ENCODE data around the gene FUOM. TPM values are rescaled to one million over a fixed set of nuclear protein-coding genes. Genes with fewer than 3 reads are reported as not detected.

The FUOM gene
- total RNA-seq, 2 donors from 2014 or later = 13.1 to 26.1 TPM

DNA sequence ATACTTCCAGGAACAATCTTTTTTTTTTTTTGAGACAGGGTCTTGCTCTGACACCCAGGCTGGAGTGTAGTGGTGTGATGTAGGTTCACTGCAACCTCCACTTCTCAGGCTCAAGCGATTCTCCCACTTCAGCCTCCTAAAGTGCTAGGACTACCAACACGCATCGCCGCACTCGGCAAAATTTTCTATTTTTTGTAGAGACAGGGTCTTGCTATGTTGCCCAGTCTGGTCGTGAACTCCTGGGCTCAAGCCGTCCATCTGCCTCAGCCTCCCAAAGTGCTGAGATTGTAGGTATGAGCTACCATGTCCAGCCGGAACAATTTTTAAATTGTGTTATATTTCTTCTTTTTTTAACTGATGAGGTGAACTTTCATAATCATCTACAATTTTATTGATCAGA, 47.0 kb downstream of the FUOM start:
- Histone ChIP-seq H3K9me3 (no peaks in the 10 kb centered on the region), H3K27ac (no peak overlapping the region), H3K27me3 (replicated peaks; ENCODE audit: insufficient read depth) (no peaks in the 10 kb centered on the region), H3K4me3 (no peak overlapping the region), H3K4me1 (ENCODE audit: control insufficient read depth in 1 of 2, low read depth in 2 of 2) (peaks cover 7 to 29% of the 10 kb centered on the region in 2 donors), H3K36me3 (peaks cover 19% of the 10 kb centered on the region)
- no peak for ATAC-seq (ENCODE audit: insufficient number of reproducible peaks, low FRiP score, low read depth)
- DNase-seq (ENCODE audit: low spot score) = no peak
- TF ChIP-seq, protein P1, sequence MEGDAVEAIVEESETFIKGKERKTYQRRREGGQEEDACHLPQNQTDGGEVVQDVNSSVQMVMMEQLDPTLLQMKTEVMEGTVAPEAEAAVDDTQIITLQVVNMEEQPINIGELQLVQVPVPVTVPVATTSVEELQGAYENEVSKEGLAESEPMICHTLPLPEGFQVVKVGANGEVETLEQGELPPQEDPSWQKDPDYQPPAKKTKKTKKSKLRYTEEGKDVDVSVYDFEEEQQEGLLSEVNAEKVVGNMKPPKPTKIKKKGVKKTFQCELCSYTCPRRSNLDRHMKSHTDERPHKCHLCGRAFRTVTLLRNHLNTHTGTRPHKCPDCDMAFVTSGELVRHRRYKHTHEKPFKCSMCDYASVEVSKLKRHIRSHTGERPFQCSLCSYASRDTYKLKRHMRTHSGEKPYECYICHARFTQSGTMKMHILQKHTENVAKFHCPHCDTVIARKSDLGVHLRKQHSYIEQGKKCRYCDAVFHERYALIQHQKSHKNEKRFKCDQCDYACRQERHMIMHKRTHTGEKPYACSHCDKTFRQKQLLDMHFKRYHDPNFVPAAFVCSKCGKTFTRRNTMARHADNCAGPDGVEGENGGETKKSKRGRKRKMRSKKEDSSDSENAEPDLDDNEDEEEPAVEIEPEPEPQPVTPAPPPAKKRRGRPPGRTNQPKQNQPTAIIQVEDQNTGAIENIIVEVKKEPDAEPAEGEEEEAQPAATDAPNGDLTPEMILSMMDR (IDR thresholded peaks at IDR 0.05) = no peak

DNA sequence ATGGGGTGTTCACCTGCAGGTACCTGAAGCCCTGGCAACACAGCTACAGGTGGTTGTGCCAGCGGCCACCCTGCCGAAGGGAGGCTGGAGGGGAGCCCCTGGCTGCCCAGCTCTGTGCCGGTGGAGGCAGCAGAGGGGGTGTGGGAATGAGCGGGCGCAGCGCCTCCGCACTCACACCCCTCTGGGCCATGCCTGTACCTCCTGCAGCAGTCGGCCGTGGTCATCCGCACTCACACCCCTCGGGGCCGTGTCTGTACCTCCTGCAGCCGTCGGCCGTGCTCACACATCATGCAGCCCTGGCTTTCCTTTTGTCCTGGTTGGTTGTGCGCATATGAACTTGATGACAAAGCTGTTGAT, 47.4 kb downstream of the FUOM start:
- ATAC-seq (ENCODE audit: insufficient number of reproducible peaks, low FRiP score, low read depth) (no peak), DNase-seq (ENCODE audit: low spot score) (no peak)
- Histone ChIP-seq H3K27me3 (replicated peaks; ENCODE audit: insufficient read depth) (no peaks in the 10 kb centered on the region), H3K9me3 (no peaks in the 10 kb centered on the region), H3K36me3 (peaks cover 19% of the 10 kb centered on the region), H3K4me3 (no peak overlapping the region), H3K27ac (no peak overlapping the region), H3K4me1 (ENCODE audit: control insufficient read depth in 1 of 2, low read depth in 2 of 2) (peaks cover 7 to 30% of the 10 kb centered on the region in 2 donors)
- TF ChIP-seq, protein P1 (IDR thresholded peaks at IDR 0.05) = no peak

DNA sequence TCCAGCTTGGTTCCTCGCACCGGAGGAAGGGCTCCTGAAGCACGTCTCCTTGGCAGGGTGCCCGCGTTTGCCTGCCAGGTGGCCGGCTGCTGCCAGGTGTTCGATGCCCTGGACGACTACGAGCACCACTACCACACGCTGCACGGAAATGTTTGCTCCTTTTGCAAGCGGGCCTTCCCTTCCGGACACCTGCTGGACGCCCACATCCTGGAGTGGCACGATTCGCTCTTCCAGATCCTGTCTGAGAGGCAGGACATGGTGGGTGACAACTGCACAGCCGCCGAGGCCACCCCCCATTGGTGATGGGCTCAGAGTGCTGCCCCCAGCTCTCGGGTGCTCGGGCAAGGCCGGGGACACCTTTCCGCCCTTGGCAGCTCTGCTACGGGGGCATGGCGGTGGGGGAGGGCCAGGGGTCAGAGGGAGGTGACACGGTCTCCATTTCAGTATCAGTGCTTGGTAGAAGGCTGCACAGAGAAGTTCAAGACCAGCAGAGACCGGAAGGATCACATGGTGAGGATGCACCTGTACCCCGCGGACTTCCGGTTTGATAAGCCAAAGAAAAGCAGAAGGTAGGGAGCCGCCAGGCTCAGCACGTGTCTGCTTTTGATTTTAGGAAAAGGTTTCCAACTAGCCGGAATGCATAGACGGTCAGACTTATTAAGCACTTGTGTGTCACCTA, 48.0 kb downstream of the FUOM start:
- no peak overlapping the region for H3K4me3 ChIP-seq
- peaks cover 7 to 30% of the 10 kb centered on the region in 2 donors for H3K4me1 ChIP-seq (ENCODE audit: control insufficient read depth in 1 of 2, low read depth in 2 of 2)
- TF ChIP-seq, protein P1 (IDR thresholded peaks at IDR 0.05) = no peak
- no peaks in the 10 kb centered on the region for H3K27me3 ChIP-seq (replicated peaks; ENCODE audit: insufficient read depth)
- ATAC-seq (ENCODE audit: insufficient number of reproducible peaks, low FRiP score, low read depth) (no peak), DNase-seq (ENCODE audit: low spot score) (no peak)
- no peak overlapping the region for H3K27ac ChIP-seq
- H3K9me3 ChIP-seq = no peaks in the 10 kb centered on the region
- peaks cover 19% of the 10 kb centered on the region for H3K36me3 ChIP-seq

DNA sequence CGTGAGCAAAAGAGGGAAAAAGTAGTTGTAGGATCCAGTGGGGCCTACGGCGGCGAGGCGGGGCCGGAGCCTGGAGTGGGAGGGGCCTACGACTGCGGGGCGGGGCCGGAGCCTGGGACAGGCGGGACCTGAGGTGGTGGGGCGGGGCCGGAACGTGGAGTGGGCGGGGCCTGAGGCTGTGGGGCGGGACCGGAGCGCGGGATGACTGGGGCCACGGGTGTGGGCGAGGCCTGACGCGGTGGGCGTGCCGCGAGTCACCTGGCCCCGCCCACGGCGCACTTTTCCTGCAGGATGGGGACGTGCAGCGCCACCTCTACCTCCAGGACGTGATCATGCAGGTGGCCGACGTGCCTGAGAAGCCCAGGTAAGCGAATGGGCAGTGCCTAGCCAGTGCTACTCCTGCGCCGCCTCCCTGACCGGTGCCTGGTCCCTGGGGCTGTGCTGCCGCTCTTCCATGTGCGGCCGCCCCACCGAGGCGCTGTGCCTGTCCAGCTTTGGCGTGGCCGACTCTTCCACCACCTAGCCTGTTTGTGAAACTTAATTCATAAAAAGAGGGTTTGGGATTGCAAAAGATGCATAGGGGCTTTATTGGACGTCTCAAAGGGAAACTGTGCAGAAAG, 48.6 kb downstream of the FUOM start:
- Histone ChIP-seq H3K9me3 (no peaks in the 10 kb centered on the region), H3K27ac (peak overlapping the region; percentile 96 to 97), H3K27me3 (replicated peaks; ENCODE audit: insufficient read depth) (no peaks in the 10 kb centered on the region), H3K4me3 (peak overlapping the region; percentile 85), H3K4me1 (ENCODE audit: control insufficient read depth in 1 of 2, low read depth in 2 of 2) (peaks cover 7 to 30% of the 10 kb centered on the region in 2 donors), H3K36me3 (peaks cover 19% of the 10 kb centered on the region)
- DNase-seq (ENCODE audit: low spot score) (peak; percentile 68), ATAC-seq (ENCODE audit: insufficient number of reproducible peaks, low FRiP score, low read depth) (peak; percentile 97)
- TF ChIP-seq, protein P1 (IDR thresholded peaks at IDR 0.05) = no peak

DNA sequence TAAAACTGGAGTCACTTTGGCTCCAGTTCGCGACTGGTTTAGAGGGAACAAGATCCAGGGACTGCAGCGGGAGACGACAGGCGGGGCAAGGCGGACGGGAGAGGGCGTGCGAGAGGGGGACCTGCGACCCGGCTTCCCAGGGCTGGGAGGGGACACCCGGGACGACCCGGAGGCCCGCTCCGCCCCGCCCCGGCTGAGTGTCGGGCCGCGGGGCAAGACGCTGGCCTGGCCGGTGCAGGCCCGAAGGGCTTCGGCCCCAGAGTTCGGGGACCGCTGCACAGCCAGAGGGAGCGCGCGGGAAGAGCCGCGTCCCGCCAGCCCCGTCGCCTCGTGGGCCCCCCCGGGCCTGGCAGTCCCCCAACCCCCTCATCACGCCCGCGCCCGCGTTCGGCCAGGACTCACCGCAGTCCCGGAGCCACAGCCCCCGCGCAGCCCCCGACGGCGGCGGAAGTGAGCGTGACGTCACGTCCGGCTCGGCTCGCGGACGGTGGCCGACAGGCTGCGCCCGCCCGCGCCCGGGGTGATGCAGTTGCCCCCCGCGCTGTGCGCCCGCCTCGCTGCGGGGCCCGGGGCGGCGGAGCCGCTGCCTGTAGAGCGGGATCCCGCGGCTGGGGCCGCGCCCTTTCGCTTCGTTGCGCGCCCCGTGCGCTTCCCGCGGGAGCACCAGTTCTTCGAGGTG, 49.3 kb downstream of the FUOM start, which contains the start of the genes TUBGCP2 and ZNF511:
TSS of gene TUBGCP2 (minus strand) at position 452 of the 679 bp plus-strand sequence. CDS start 5,931 bp downstream, outside the sequence.
TSS of gene ZNF511 (plus strand) at position 494 of the 679 bp plus-strand sequence. CDS start at position 524, 30 bp downstream.
- Histone ChIP-seq H3K4me3 (peak within 1 kb of the TSS; percentile 85), H3K9me3 (no peaks in the 10 kb centered on the region), H3K27me3 (replicated peaks; ENCODE audit: insufficient read depth) (no peaks in the 10 kb centered on the region), H3K36me3 (peaks cover 19% of the 10 kb centered on the region), H3K4me1 (ENCODE audit: control insufficient read depth in 1 of 2, low read depth in 2 of 2) (peaks cover 7 to 30% of the 10 kb centered on the region in 2 donors), H3K27ac (peak within 1 kb of the TSS; percentile 96 to 97)
- TF ChIP-seq, protein P1 (IDR thresholded peaks at IDR 0.05) = no peak
- DNase-seq (ENCODE audit: low spot score) (peak; percentile 45), ATAC-seq (ENCODE audit: insufficient number of reproducible peaks, low FRiP score, low read depth) (peak; percentile 80)

Data from thoracic aorta (tissue), 2 donors.